SH-SY5Y (cell line): ENCODE data around the gene DOCK4.

ENCODE experiments used
- GATA2 ChIP-seq: IDR thresholded peaks from 2 replicates; pipeline ENCODE4 v1.6.1; 2011; ENCODE audit warnings: mild to moderate bottlenecking, low read depth, low read length
- GATA3 ChIP-seq: IDR thresholded peaks from 2 replicates; pipeline ENCODE4 v1.6.1; 2011; ENCODE audit warnings: low read depth, mild to moderate bottlenecking, low read length, moderate library complexity

GRCh38 chr7:112143582-112143981 lies 62.6 kb downstream of the DOCK4 start:
- TF ChIP-seq GATA3 = no peak
- no peak for TF ChIP-seq GATA2
